Keratinocyte (primary cell): Measurements from ENCODE around the gene ZNF282.

Source experiments
- EZH2 ChIP-seq: IDR thresholded peaks from one replicate; pipeline ENCODE4 v1.6.1; 2012; ENCODE audit warnings: inconsistent platforms, mild to moderate bottlenecking, low read length, moderate library complexity
- TF ChIP-seq, protein P1 (sequence below), 3 experiments: IDR thresholded peaks in 1 of 3; conservative IDR thresholded peaks in 1 of 3; optimal IDR thresholded peaks in 1 of 3; 2 replicates in 2 of 3; 3 replicates in 1 of 3; pipeline versions ENCODE3 to v1.5.1; 2011; ENCODE audit warnings: low read length in 3 of 3, mild to moderate bottlenecking in 3 of 3, moderate library complexity in 2 of 3, control low read depth in 1 of 3, inconsistent platforms in 1 of 3; ENCODE audit not compliant: insufficient read depth in 2 of 3; ENCODE audit errors: extremely low read depth in 1 of 3

DNA sequence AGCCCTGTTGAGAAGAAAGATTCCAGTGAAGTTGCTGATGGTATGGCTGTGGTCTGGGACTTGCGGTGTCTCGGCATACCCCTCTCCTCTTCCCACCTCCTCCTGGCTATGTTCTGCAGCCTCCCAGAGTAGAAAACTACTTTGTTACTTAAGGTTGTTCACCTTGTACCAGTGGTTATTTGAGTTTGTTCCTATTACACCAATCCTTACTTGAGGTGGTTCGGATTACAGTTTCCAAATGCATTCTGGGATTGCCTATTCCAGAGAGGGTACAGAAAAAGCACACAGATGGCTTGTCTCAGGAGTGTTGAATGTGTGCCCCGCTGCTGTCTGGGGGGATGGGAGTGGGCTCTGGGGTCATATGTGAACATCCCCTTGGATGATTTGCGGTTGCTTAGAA, 59.8 kb downstream of the ZNF282 start:
- TF ChIP-seq, protein P1, sequence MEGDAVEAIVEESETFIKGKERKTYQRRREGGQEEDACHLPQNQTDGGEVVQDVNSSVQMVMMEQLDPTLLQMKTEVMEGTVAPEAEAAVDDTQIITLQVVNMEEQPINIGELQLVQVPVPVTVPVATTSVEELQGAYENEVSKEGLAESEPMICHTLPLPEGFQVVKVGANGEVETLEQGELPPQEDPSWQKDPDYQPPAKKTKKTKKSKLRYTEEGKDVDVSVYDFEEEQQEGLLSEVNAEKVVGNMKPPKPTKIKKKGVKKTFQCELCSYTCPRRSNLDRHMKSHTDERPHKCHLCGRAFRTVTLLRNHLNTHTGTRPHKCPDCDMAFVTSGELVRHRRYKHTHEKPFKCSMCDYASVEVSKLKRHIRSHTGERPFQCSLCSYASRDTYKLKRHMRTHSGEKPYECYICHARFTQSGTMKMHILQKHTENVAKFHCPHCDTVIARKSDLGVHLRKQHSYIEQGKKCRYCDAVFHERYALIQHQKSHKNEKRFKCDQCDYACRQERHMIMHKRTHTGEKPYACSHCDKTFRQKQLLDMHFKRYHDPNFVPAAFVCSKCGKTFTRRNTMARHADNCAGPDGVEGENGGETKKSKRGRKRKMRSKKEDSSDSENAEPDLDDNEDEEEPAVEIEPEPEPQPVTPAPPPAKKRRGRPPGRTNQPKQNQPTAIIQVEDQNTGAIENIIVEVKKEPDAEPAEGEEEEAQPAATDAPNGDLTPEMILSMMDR (optimal IDR thresholded peaks at IDR 0.05 in 1 of 3, IDR thresholded peaks at IDR 0.05 in 1 of 3, conservative IDR thresholded peaks at IDR 0.05 in 1 of 3; ENCODE audit: extremely low read depth in 1 of 3, insufficient read depth in 2 of 3, low read length in 3 of 3) = no peak
- no peak for TF ChIP-seq EZH2
